Fibroblast of lung (primary cell): ENCODE results near the gene GLP2R.

ENCODE experiments used
- EZH2 ChIP-seq: IDR thresholded peaks from 2 replicates; pipeline ENCODE4 v1.5.1; 2012; ENCODE audit warnings: low read length, control low read depth, mild to moderate bottlenecking; ENCODE audit errors: missing control alignments
- TF ChIP-seq, protein P1 (sequence below), 2 donors: IDR thresholded peaks in 1 of 2; conservative IDR thresholded peaks in 1 of 2; 1 replicate in 1 of 2; 2 replicates in 1 of 2; pipeline ENCODE4 v1.5.1; 2011 to 2012; ENCODE audit warnings: low read length in 2 of 2, control low read depth in 1 of 2, inconsistent platforms in 1 of 2, low read depth in 1 of 2, mild to moderate bottlenecking in 1 of 2

DNA sequence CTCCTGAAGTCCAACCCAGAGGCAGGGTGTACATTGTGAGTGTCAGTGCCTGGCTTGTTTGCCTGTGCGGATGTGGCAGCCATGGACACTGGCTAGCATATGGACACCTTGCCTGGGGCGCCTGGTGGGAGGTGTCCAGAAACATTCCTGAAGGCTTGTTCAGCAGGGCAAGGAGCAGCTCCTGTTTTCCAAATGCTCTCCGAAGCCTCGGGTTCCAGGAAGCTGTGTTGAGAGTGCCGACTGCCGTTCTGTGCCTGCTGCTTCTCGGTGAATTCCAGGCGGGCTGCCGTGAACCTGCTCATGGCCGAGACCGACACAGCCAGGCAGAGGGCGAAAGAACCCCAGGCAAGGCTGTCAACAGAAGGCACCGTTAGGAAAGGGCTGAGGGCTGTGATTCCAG lies 23.4 kb upstream of the GLP2R start:
- no peak for TF ChIP-seq EZH2
- TF ChIP-seq, protein P1, sequence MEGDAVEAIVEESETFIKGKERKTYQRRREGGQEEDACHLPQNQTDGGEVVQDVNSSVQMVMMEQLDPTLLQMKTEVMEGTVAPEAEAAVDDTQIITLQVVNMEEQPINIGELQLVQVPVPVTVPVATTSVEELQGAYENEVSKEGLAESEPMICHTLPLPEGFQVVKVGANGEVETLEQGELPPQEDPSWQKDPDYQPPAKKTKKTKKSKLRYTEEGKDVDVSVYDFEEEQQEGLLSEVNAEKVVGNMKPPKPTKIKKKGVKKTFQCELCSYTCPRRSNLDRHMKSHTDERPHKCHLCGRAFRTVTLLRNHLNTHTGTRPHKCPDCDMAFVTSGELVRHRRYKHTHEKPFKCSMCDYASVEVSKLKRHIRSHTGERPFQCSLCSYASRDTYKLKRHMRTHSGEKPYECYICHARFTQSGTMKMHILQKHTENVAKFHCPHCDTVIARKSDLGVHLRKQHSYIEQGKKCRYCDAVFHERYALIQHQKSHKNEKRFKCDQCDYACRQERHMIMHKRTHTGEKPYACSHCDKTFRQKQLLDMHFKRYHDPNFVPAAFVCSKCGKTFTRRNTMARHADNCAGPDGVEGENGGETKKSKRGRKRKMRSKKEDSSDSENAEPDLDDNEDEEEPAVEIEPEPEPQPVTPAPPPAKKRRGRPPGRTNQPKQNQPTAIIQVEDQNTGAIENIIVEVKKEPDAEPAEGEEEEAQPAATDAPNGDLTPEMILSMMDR (conservative IDR thresholded peaks at IDR 0.05 in 1 of 2, IDR thresholded peaks at IDR 0.05 in 1 of 2; ENCODE audit: low read depth in 1 of 2, low read length in 2 of 2) = no peak
